H9 (cell line): Measurements from ENCODE around the gene CMTM7. TPM values are rescaled to one million over a fixed set of nuclear protein-coding genes. Genes with fewer than 3 reads are reported as not detected.

Experiments used
- DNase-seq: peaks from one replicate; pipeline ENCODE4 v3.0.0-alpha.2; 2017
- H2AFZ ChIP-seq: one replicate; pipeline ENCODE4 v1.6.1; 2013; ENCODE audit warnings: mild to moderate bottlenecking, low read length, control low read depth, moderate library complexity
- H2AK5ac ChIP-seq: 2 replicates; pipeline ENCODE4 v1.6.1; 2013; ENCODE audit warnings: low read length, control low read depth, mixed read lengths; ENCODE audit not compliant: insufficient read length
- H2BK120ac ChIP-seq: one replicate; pipeline ENCODE4 v1.6.1; 2013; ENCODE audit warnings: low read depth, mild to moderate bottlenecking, low read length, control low read depth, inconsistent platforms; ENCODE audit not compliant: poor library complexity, severe bottlenecking
- H2BK12ac ChIP-seq: 2 replicates; pipeline ENCODE4 v1.6.1; 2013; ENCODE audit warnings: low read length, control low read depth, mixed read lengths, low read depth; ENCODE audit not compliant: insufficient read length
- H2BK15ac ChIP-seq: 2 replicates; pipeline ENCODE4 v1.6.1; 2013; ENCODE audit warnings: low read depth, low read length, control low read depth
- H2BK20ac ChIP-seq: one replicate; pipeline ENCODE4 v1.6.1; 2013; ENCODE audit warnings: low read depth, mild to moderate bottlenecking, low read length, control low read depth, inconsistent platforms; ENCODE audit not compliant: poor library complexity, severe bottlenecking
- H2BK5ac ChIP-seq: 2 replicates; pipeline ENCODE4 v1.6.1; 2013; ENCODE audit warnings: low read length, control low read depth, mixed read lengths; ENCODE audit not compliant: insufficient read length
- H3K14ac ChIP-seq: 2 replicates; pipeline ENCODE4 v1.6.1; 2013; ENCODE audit warnings: low read length, control low read depth; ENCODE audit not compliant: insufficient read depth
- H3K18ac ChIP-seq: 2 replicates; pipeline ENCODE4 v1.6.1; 2013; ENCODE audit warnings: low read depth, mild to moderate bottlenecking, mixed read lengths, low read length, control low read depth; ENCODE audit not compliant: insufficient read length
- H3K23ac ChIP-seq: 2 replicates; pipeline ENCODE4 v1.6.1; 2013; ENCODE audit warnings: low read length, control low read depth, mixed read lengths, low read depth; ENCODE audit not compliant: insufficient read length
- H3K23me2 ChIP-seq: 2 replicates; pipeline ENCODE4 v1.6.1; 2013; ENCODE audit warnings: low read depth, mild to moderate bottlenecking, mixed read lengths, low read length, control low read depth; ENCODE audit not compliant: insufficient read length, poor library complexity, severe bottlenecking
- H3K27ac ChIP-seq: 2 replicates; pipeline ENCODE4 v1.5.1; 2013; ENCODE audit warnings: low read length, control low read depth, mixed read lengths, low read depth; ENCODE audit not compliant: insufficient read length
- H3K27me3 ChIP-seq: 2 replicates; pipeline ENCODE4 v1.6.1; 2013; ENCODE audit warnings: low read length, control low read depth, inconsistent platforms; ENCODE audit not compliant: insufficient read depth
- H3K4ac ChIP-seq: 2 replicates; pipeline ENCODE4 v1.6.1; 2013; ENCODE audit warnings: low read depth, mild to moderate bottlenecking, control low read depth, inconsistent platforms, low read length, moderate library complexity
- H3K4me1 ChIP-seq: 2 replicates; pipeline ENCODE4 v1.6.1; 2013; ENCODE audit warnings: low read length, control low read depth, inconsistent platforms; ENCODE audit not compliant: insufficient read depth
- H3K4me2 ChIP-seq: 2 replicates; pipeline ENCODE4 v1.6.1; 2013; ENCODE audit warnings: low read length, control low read depth, mixed read lengths; ENCODE audit not compliant: insufficient read length, insufficient read depth
- H3K56ac ChIP-seq: 2 replicates; pipeline ENCODE4 v1.6.1; 2013; ENCODE audit warnings: low read depth, mild to moderate bottlenecking, mixed read lengths, low read length, control low read depth; ENCODE audit not compliant: insufficient read length
- H3K79me1 ChIP-seq: 2 replicates; pipeline ENCODE4 v1.6.1; 2013; ENCODE audit warnings: low read depth, mild to moderate bottlenecking, moderate library complexity, low read length, control low read depth, inconsistent platforms; ENCODE audit not compliant: insufficient read depth, poor library complexity, severe bottlenecking
- H3K79me2 ChIP-seq: 2 replicates; pipeline ENCODE4 v1.6.1; 2013; ENCODE audit warnings: low read length, control low read depth, inconsistent platforms; ENCODE audit not compliant: insufficient read depth
- H3K9ac ChIP-seq: 2 replicates; pipeline ENCODE4 v1.6.1; 2013; ENCODE audit warnings: low read length, control low read depth, mixed read lengths; ENCODE audit not compliant: insufficient read length; ENCODE audit errors: extremely low read depth
- H3K9me3 ChIP-seq: one replicate; pipeline ENCODE4 v1.6.1; 2013; ENCODE audit warnings: low read depth, low read length, inconsistent platforms; ENCODE audit not compliant: control insufficient read depth
- H3T11ph ChIP-seq: one replicate; pipeline ENCODE4 v1.6.1; 2013; ENCODE audit warnings: mild to moderate bottlenecking, low read length, control low read depth, inconsistent platforms
- H4K20me1 ChIP-seq: one replicate; pipeline ENCODE4 v1.6.1; 2013; ENCODE audit not compliant: control insufficient read depth, insufficient read length, insufficient read depth
- H4K5ac ChIP-seq: 2 replicates; pipeline ENCODE4 v1.6.1; 2013; ENCODE audit warnings: low read depth, mild to moderate bottlenecking, mixed read lengths, low read length, control low read depth; ENCODE audit not compliant: insufficient read length
- H4K8ac ChIP-seq: replicated peaks from 2 replicates; pipeline ENCODE4 v1.6.1; 2013; ENCODE audit warnings: low read length, control low read depth, mixed read lengths, low read depth; ENCODE audit not compliant: insufficient read length
- H4K91ac ChIP-seq: 2 replicates; pipeline ENCODE4 v1.6.1; 2013; ENCODE audit warnings: low read depth, mild to moderate bottlenecking, moderate library complexity, mixed read lengths, low read length, control low read depth; ENCODE audit not compliant: insufficient read length
- H3K27ac Mint-ChIP-seq, 3 experiments: 2 replicates in 2 of 3; 3 replicates in 1 of 3; pipeline ENCODE4 v1.8.0; 2020 to 2021; ENCODE audit warnings: mixed read lengths in 3 of 3, mild to moderate bottlenecking in 1 of 3, moderate library complexity in 1 of 3
- H3K27me3 Mint-ChIP-seq: 2 replicates; pipeline ENCODE4 v1.8.0; 2021; ENCODE audit warnings: low read depth, mild to moderate bottlenecking, moderate library complexity, mixed read lengths
- H3K36me3 Mint-ChIP-seq, 3 experiments: 2 replicates in 2 of 3; 3 replicates in 1 of 3; pipeline ENCODE4 v1.8.0; 2020 to 2021; ENCODE audit warnings: low read depth in 3 of 3, mixed read lengths in 3 of 3; ENCODE audit not compliant: insufficient read depth in 1 of 3
- H3K4me1 Mint-ChIP-seq, 2 experiments: 2 replicates each; pipeline ENCODE4 v1.8.0; 2020; ENCODE audit warnings: mixed read lengths in 2 of 2
- H3K4me3 Mint-ChIP-seq, 2 experiments: 2 replicates in 1 of 2; 3 replicates in 1 of 2; pipeline ENCODE4 v1.8.0; 2020 to 2021; ENCODE audit warnings: mild to moderate bottlenecking in 2 of 2, mixed read lengths in 2 of 2, moderate library complexity in 1 of 2
- H3K9me3 Mint-ChIP-seq, 2 experiments: 2 replicates in 1 of 2; 3 replicates in 1 of 2; pipeline ENCODE4 v1.8.0; 2020; ENCODE audit warnings: mild to moderate bottlenecking in 2 of 2, mixed read lengths in 2 of 2, moderate library complexity in 1 of 2
- CTCF ChIP-seq: fragments of 200-600 bp; sonication (generic); conservative IDR thresholded peaks from 3 replicates; pipeline ENCODE4 v1.8.0; 2021; ENCODE audit warnings: antibody characterized with exemption, mild to moderate bottlenecking
- WGBS: extraction: QIAGEN DNeasy Blood & Tissue Kit; methylation state at CpG from one replicate; pipeline ENCODE4 v1.1.7; 2013; ENCODE audit warnings: missing lambda C conversion rate, low lambda C conversion rate, mixed read lengths; ENCODE audit not compliant: insufficient read length; ENCODE audit errors: extremely low coverage; 5-methylcytosine and 5-hydroxymethylcytosine counted together
- total RNA-seq: library from RNA; stranded (reverse); gene quantifications from 2 replicates; pipeline ENCODE4 v1.2.1, GENCODE V29; 2021

CMTM7 gene
- total RNA-seq, 1 experiment from 2014 or later: 23.9 TPM

GRCh38 chr3:32371461-32372212, 20.0 kb upstream of the CMTM7 start:
- no CpG with 5 or more reads among the region's 7 CpGs for WGBS
- no peak overlapping the region for H4K91ac ChIP-seq
- H2BK20ac ChIP-seq: no peak overlapping the region
- no peak overlapping the region; a peak in 1 of 7 replicates for H3K27ac Mint-ChIP-seq
- no peaks in the 10 kb centered on the region for H3K9me3 ChIP-seq
- H3K27me3 ChIP-seq: no peaks in the 10 kb centered on the region
- no peak overlapping the region for H3T11ph ChIP-seq
- no peak overlapping the region for H3K4ac ChIP-seq
- no peak overlapping the region for H4K5ac ChIP-seq
- no peak overlapping the region for H2BK120ac ChIP-seq
- H3K27me3 Mint-ChIP-seq: no peaks in the 10 kb centered on the region
- no peak overlapping the region for H3K56ac ChIP-seq
- H3K79me2 ChIP-seq: no peaks in the 10 kb centered on the region
- no peak overlapping the region for H3K14ac ChIP-seq
- H3K23me2 ChIP-seq: no peaks in the 10 kb centered on the region
- peaks cover 16% of the 10 kb centered on the region in 2 experiments for H3K4me1 Mint-ChIP-seq
- no peak overlapping the region for H2BK12ac ChIP-seq
- no peak overlapping the region for H3K9ac ChIP-seq
- TF ChIP-seq CTCF: no peak
- no peaks in the 10 kb centered on the region for H3K9me3 Mint-ChIP-seq
- H2BK5ac ChIP-seq: no peak overlapping the region
- H2AFZ ChIP-seq: no peak overlapping the region
- no peaks in the 10 kb centered on the region for H3K36me3 Mint-ChIP-seq
- no peak overlapping the region for H4K8ac ChIP-seq
- no peak overlapping the region for H3K4me3 Mint-ChIP-seq
- no peak overlapping the region for H2BK15ac ChIP-seq
- H3K18ac ChIP-seq: no peak overlapping the region
- no peak overlapping the region for H3K4me2 ChIP-seq
- peaks cover 2% of the 10 kb centered on the region; the same call in 1 of the 2 replicates for H3K4me1 ChIP-seq
- H3K23ac ChIP-seq: no peak overlapping the region
- no peaks in the 10 kb centered on the region for H4K20me1 ChIP-seq
- H2AK5ac ChIP-seq: no peak overlapping the region
- H3K79me1 ChIP-seq: no peaks in the 10 kb centered on the region
- no peak for DNase-seq
- H3K27ac ChIP-seq: no peak overlapping the region
